ENCODE data around the gene TMEM238.
A peak's percentile ranks its signal among the peaks of the same experiment; 100 is the strongest.

TMEM238 gene

GRCh38 chr19:55365964-55366363 lies 18.1 kb downstream of the TMEM238 start:
- no peak overlapping the region for H3K4me3 ChIP-seq (ENCODE audit: low read length)
- no peak for DNase-seq (ENCODE audit: low read depth, low spot score)

DNA sequence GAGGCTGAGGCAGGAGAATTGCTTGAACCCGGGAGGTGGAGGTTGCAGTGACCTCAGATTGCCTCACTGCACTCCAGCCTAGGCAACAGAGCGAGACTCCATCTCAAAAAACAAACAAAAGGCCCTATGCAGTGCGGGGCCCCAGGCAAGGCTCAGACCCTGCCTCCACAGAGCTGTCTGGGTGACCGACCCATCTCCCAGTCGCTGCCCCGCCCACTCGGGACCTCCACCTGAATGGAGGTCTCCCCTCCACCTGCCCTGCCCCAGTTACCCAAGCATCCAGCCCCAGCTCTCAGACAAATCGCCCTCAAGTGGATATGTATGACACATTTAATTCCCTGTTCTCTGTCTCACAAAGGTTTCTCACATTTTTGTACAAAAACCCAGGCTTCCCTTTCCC lies 18.8 kb downstream of the TMEM238 start:
- no peak overlapping the region for H3K4me3 ChIP-seq (ENCODE audit: low read length)
- no peak for DNase-seq (ENCODE audit: low read depth, low spot score)

- no peak within 1 kb of the TSS for H3K4me3 ChIP-seq (ENCODE audit: low read length)
- no peak for DNase-seq (ENCODE audit: low read depth, low spot score)
Measured at GRCh38 chr19:55362990-55363716, 20.9 kb downstream of the TMEM238 start, which contains the start of gene GARIN5B. TSS of gene GARIN5B (minus strand) at chr19:55363260. CDS start at chr19:55363066, 194 bp downstream.

- no peak overlapping the region for H3K4me3 ChIP-seq (ENCODE audit: low read length)
- no peak for DNase-seq (ENCODE audit: low read depth, low spot score)
Measured at GRCh38 chr19:55362174-55362989, 21.7 kb downstream of the TMEM238 start.

DNA sequence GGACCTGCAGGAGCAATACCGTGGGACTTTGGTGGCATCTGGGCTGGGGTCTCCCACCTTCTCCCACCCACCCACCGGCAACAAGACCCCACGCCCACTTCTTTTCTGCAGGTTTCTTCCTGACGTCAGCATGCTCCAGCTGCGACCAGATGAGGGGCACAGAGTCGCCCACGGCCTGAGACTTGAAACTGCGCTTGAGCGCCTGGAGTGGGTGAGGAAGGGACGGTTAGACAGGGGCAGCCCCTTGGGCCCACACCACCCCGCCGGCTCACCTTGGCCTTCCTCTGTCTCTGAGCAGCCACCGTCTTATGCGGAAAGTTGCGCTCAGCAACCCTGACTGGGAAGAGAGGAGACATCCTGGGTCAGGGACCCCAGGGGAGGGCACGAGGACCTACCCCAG lies 23.2 kb downstream of the TMEM238 start:
- H3K4me3 ChIP-seq (ENCODE audit: low read length) = no peak overlapping the region
- DNase-seq (ENCODE audit: low read depth, low spot score) = no peak

GRCh38 chr19:55358943-55359908 lies 24.9 kb downstream of the TMEM238 start:
- H3K4me3 ChIP-seq (ENCODE audit: low read length) = no peak overlapping the region
- no peak for DNase-seq (ENCODE audit: low read depth, low spot score)

DNA sequence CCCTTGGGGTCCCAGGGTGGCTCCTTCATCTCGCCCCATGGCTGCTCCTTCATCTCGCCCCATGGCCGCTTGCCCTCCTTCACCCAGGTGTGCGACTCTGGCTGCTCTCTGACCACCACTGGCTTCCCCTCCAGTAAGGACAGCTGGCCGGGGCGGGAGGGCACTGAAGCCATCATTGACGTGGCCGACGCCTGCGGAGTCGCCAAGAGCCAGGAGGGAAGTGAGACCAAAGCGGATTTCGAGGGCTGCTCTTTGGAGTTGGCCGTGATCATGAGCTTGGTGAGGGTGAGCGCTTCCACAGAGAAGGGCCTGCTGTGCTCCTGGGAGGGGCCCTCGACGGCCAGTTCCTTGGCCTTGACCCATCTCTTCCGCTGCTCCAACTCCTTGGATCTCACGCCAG lies 25.6 kb downstream of the TMEM238 start:
- no peak for DNase-seq (ENCODE audit: low read depth, low spot score)
- H3K4me3 ChIP-seq (ENCODE audit: low read length) = no peak overlapping the region

GRCh38 chr19:55355213-55355821 lies 28.8 kb downstream of the TMEM238 start:
- H3K4me3 ChIP-seq (ENCODE audit: low read length) = no peak overlapping the region
- no peak for DNase-seq (ENCODE audit: low read depth, low spot score)

GRCh38 chr19:55354698-55355212 lies 29.3 kb downstream of the TMEM238 start, which contains the start of gene COX6B2:
TSS of gene COX6B2 (minus strand) at chr19:55354719. CDS start at chr19:55354521, 198 bp downstream.
- H3K4me3 ChIP-seq (ENCODE audit: low read length) = peak within 1 kb of the TSS; percentile 34
- no peak for DNase-seq (ENCODE audit: low read depth, low spot score)

DNA sequence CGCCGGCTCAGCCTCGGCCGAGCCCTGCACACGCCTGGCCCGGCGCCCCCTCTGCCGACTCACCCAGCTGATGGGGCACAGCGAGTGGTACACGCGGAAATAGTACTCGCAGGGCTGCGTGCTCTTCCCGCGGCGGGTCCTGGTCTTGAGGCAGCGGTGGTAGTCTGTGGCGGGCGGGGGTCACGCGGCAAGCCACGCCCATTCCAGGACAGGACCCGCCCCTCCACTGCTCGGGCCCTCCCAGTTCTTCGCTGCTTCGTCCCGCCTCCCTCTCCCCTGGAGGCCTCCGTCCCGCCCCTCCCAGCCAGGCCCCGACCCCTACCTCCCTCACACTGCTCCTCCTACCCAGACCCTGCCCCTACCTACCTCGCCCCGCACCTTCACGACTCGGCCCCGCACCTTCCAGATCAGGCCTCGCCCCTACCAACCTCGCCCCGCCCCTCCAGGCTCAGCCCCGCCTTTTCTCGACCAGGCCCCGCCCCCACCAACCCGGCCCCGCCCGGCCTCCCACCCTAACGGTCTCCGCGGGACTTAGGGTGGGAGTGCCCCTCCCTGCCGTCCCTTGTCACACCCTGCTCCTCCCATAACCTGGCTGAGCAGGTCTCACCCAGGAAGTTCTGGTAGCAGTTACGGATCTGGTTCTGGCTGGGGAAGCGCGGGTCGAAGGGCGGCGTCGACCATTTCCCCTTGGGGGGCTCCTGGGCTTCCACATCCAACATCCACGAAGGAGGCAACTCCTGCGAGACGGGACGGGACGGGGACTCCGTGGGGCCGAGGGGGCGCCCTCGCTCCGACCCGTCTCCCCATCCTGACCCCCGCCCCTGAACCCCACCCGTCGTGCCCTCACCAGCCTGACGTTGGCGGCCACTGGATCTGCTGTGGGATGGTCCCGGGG lies 30.0 kb downstream of the TMEM238 start:
- H3K4me3 ChIP-seq (ENCODE audit: low read length) = peak overlapping the region; percentile 34
- DNase-seq (ENCODE audit: low read depth, low spot score) = no peak

GRCh38 chr19:55353356-55353802 lies 30.7 kb downstream of the TMEM238 start:
- no peak for DNase-seq (ENCODE audit: low read depth, low spot score)
- H3K4me3 ChIP-seq (ENCODE audit: low read length) = peak overlapping the region; percentile 34

DNA sequence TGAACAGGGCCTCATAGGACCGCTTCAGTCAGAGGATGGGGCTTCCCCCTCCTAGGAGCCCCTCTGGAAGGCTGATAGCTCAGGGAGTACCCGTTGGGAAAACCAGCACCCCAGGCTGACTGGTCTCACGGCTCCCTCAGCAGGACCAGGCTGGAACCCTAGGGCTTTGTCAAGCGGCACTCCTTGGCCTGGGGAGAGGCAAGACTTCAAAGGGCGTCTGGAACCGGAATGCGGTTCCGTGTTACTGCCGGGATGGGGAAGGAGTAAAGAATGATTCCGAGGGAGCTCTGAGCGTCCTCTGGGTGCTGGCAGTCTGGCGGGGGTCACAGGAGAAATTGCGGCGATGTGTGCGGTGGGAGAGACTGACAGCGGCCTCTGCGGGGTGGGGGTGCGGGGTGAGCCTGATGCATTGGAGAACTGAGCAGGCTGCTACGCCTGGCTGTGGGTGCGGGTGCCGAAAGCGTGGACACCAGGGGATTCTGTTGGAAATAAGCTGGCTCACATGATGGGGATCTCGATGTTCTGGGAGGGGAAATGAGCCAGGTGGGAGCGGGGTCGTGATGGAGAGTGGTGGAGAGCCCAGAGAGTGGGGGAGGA lies 31.4 kb downstream of the TMEM238 start:
- H3K4me3 ChIP-seq (ENCODE audit: low read length) = no peak overlapping the region
- DNase-seq (ENCODE audit: low read depth, low spot score) = no peak

- no peak overlapping the region for H3K4me3 ChIP-seq (ENCODE audit: low read length)
- no peak for DNase-seq (ENCODE audit: low read depth, low spot score)
Measured at GRCh38 chr19:55352040-55352439, 32.1 kb downstream of the TMEM238 start.

GRCh38 chr19:55350620-55351315 lies 33.3 kb downstream of the TMEM238 start:
- DNase-seq (ENCODE audit: low read depth, low spot score) = no peak
- H3K4me3 ChIP-seq (ENCODE audit: low read length) = no peak overlapping the region

DNA sequence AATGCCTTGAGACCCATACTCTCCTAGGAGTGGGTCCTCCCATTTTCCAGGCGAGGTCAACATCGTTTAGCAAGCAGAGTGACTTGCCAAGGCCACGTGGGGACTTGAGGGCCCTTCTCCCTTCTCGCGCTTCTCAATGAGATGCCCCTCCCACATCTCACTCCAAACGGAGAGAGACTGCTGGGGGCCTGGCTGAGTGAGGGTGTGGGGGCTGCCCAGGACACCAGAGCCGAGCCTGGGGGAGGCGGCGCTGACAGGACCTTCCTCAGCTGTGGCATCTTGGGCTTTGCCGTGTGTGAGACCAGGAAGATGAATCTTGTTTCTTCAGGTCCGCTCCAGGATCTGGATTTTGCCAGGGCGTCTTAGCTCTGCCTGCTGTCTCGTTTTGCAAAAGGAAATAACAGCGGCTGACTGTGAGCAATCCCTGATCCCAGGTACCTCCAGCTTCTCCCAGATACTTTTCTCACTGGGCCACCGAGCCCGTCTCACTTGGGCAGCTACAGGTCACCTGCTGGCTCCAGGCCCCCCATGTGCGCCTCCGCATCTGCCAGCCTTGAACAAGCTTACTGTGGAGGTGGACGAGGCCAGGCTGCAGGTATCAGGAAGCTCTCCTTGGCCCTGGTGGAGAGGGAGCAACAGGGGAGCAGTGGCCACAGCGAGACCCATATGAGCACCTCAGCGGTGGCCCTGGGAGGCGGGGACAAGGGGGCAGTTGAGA lies 35.6 kb downstream of the TMEM238 start:
- no peak overlapping the region for H3K4me3 ChIP-seq (ENCODE audit: low read length)
- DNase-seq (ENCODE audit: low read depth, low spot score) = no peak

DNA sequence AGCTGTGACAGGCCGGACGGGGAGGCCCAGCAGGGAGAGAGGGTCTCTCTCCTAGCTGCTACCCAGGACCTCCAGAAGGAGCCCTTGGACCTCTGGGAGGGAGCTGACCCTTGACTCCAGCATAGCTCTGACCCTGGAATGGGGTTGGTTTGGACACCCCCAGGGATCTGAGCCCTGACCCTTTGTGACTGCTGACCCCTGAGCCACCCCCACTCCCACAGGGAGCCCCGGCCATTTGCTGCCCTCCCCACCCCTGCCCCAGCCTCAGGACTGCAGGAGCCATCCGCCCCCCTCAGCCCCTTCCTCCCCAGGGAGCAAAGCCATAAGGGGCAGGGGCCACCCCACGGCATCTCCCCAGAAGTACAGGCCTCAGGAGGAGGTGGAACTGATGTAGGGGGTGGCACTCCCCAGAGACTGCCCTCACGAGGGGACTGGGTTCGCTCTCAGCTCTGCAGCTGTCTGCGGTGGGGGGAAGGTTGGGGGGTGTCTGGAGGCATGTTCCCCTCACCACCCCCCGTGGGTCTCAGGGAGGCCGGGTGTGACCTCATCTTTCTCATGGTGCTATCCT lies 36.6 kb downstream of the TMEM238 start:
- H3K4me3 ChIP-seq (ENCODE audit: low read length) = no peak overlapping the region
- DNase-seq (ENCODE audit: low read depth, low spot score) = no peak
